NCI-H1694 (cell line): Measurements from ENCODE around the gene TDRD7.
"Not testable (repeated sequence)": the region's sequence is repeated elsewhere in the genome, so short reads cannot be mapped to it uniquely, and the experiment has no call there.

ENCODE experiments used
- DNase-seq: peaks from one replicate; lab custom pipeline; 2025; lab: John Stamatoyannopoulos, UW

TDRD7 gene

GRCh38 chr9:97479496-97480159 lies 67.7 kb downstream of the TDRD7 start:
- no peak for DNase-seq

GRCh38 chr9:97480174-97480573 lies 68.3 kb downstream of the TDRD7 start:
- no peak for DNase-seq

GRCh38 chr9:97480749-97481148 lies 68.9 kb downstream of the TDRD7 start:
- DNase-seq: no peak

- no peak for DNase-seq
These were observed 72.2 kb downstream of the TDRD7 start for GRCh38 chr9:97484134-97484533.

GRCh38 chr9:97487107-97487506 lies 75.2 kb downstream of the TDRD7 start:
- DNase-seq: no peak

- DNase-seq: no peak
These were observed 76.0 kb downstream of the TDRD7 start for GRCh38 chr9:97487861-97488260.

- no peak for DNase-seq
These were observed 79.5 kb downstream of the TDRD7 start for GRCh38 chr9:97491216-97491999.

- not testable (repeated sequence) for DNase-seq
These were observed 85.9 kb downstream of the TDRD7 start for GRCh38 chr9:97497558-97498375.

- not testable (repeated sequence) for DNase-seq
These were observed 87.0 kb downstream of the TDRD7 start for GRCh38 chr9:97498846-97499245.

GRCh38 chr9:97500263-97500662 lies 88.4 kb downstream of the TDRD7 start:
- no peak for DNase-seq

GRCh38 chr9:97500765-97501176 lies 88.9 kb downstream of the TDRD7 start:
- no peak for DNase-seq

- peak; percentile 34 for DNase-seq
These were observed 89.5 kb downstream of the TDRD7 start, which contains the start of gene TMOD1 for GRCh38 chr9:97501177-97501971. TSS of gene TMOD1 (plus strand) at chr9:97501666. CDS start at chr9:97524189, 22,523 bp downstream.

GRCh38 chr9:97501972-97502221 lies 90.0 kb downstream of the TDRD7 start:
- DNase-seq: no peak

GRCh38 chr9:97502222-97502983 lies 90.5 kb downstream of the TDRD7 start:
- DNase-seq: no peak

GRCh38 chr9:97502984-97503861 lies 91.3 kb downstream of the TDRD7 start:
- DNase-seq: no peak

- DNase-seq: no peak
These were observed 91.9 kb downstream of the TDRD7 start for GRCh38 chr9:97503862-97504210.

- no peak for DNase-seq
These were observed 92.7 kb downstream of the TDRD7 start for GRCh38 chr9:97504381-97505216.

- DNase-seq: no peak
These were observed 93.9 kb downstream of the TDRD7 start for GRCh38 chr9:97505845-97506244.

- DNase-seq: no peak
These were observed 94.4 kb downstream of the TDRD7 start for GRCh38 chr9:97506306-97506705.
